GM23248 (cell line): ENCODE results near the gene LATS1. TPM values are rescaled to one million over a fixed set of nuclear protein-coding genes. Genes with fewer than 3 reads are reported as not detected.
A peak's percentile ranks its signal among the peaks of the same experiment; 100 is the strongest.

Experiments used
- DNase-seq: peaks from one replicate; pipeline ENCODE4 v3.0.0-alpha.2; 2015
- H2AFZ ChIP-seq: fragments of 200-600 bp; sonication (generic); 2 replicates; pipeline ENCODE4 v1.6.1; 2016; ENCODE audit warnings: antibody characterized with exemption
- H3F3A ChIP-seq: fragments of 200-600 bp; sonication (generic); 2 replicates; pipeline ENCODE4 v1.6.1; 2016; ENCODE audit warnings: mild to moderate bottlenecking, antibody characterized with exemption, mixed run types; ENCODE audit not compliant: insufficient read depth
- H3K27ac ChIP-seq: fragments of 200-600 bp; sonication (generic); 2 replicates; pipeline ENCODE4 v1.5.1; 2016; ENCODE audit warnings: mild to moderate bottlenecking
- H3K27me3 ChIP-seq: fragments of 200-600 bp; sonication (generic); replicated peaks from 2 replicates; pipeline ENCODE4 v1.6.1; 2016; ENCODE audit warnings: mild to moderate bottlenecking; ENCODE audit not compliant: insufficient read depth
- H3K36me3 ChIP-seq: fragments of 200-600 bp; sonication (generic); 2 replicates; pipeline ENCODE4 v1.6.1; 2016; ENCODE audit warnings: low read depth, mild to moderate bottlenecking
- H3K4me1 ChIP-seq: fragments of 200-600 bp; sonication (generic); 2 replicates; pipeline ENCODE4 v1.6.1; 2016; ENCODE audit warnings: mild to moderate bottlenecking; ENCODE audit not compliant: insufficient read depth
- H3K4me2 ChIP-seq: fragments of 200-600 bp; sonication (generic); one replicate; pipeline ENCODE4 v1.6.1; 2016; ENCODE audit warnings: mild to moderate bottlenecking; ENCODE audit not compliant: unreplicated experiment
- H3K4me3 ChIP-seq: fragments of 200-600 bp; sonication (generic); 2 replicates; pipeline ENCODE4 v1.5.1; 2016; ENCODE audit warnings: mild to moderate bottlenecking
- H3K79me2 ChIP-seq: fragments of 200-600 bp; sonication (generic); 2 replicates; pipeline ENCODE4 v1.6.1; 2016; ENCODE audit warnings: mild to moderate bottlenecking; ENCODE audit not compliant: insufficient read depth
- H3K9ac ChIP-seq: fragments of 200-600 bp; sonication (generic); 2 replicates; pipeline ENCODE4 v1.6.1; 2016; ENCODE audit warnings: mild to moderate bottlenecking
- H3K9me2 ChIP-seq: fragments of 200-600 bp; sonication (generic); 2 replicates; pipeline ENCODE4 v1.6.1; 2016; ENCODE audit warnings: mixed run types, mild to moderate bottlenecking, moderate library complexity; ENCODE audit not compliant: insufficient read depth
- H3K9me3 ChIP-seq: fragments of 200-600 bp; sonication (generic); one replicate; pipeline ENCODE4 v1.6.1; 2017; ENCODE audit warnings: low read depth
- H4K20me1 ChIP-seq: fragments of 200-600 bp; sonication (generic); 2 replicates; pipeline ENCODE4 v1.6.0; 2016; ENCODE audit not compliant: insufficient read depth
- EZH2 ChIP-seq: fragments of 200-600 bp; sonication (generic); IDR thresholded peaks from 2 replicates; pipeline ENCODE4 v1.6.1; 2018; ENCODE audit warnings: antibody characterized with exemption, mild to moderate bottlenecking; ENCODE audit not compliant: insufficient read depth, poor library complexity, severe bottlenecking
- EZH2phosphoT487 ChIP-seq: fragments of 200-600 bp; sonication (generic); IDR thresholded peaks from 2 replicates; pipeline ENCODE4 v1.6.1; 2018; ENCODE audit warnings: antibody characterized with exemption, moderate library complexity, mild to moderate bottlenecking, low read depth; ENCODE audit not compliant: insufficient read depth
- WGBS, 2 experiments: methylation state at CpG; one replicate each; pipeline ENCODE4 v1.1.6; 2015 to 2017; ENCODE audit warnings: low lambda C conversion rate in 2 of 2, low coverage in 1 of 2; ENCODE audit errors: missing lambda C conversion rate in 2 of 2; 5-methylcytosine and 5-hydroxymethylcytosine counted together
- in situ Hi-C: fragments of 300-500 bp; cut with MboI; formaldehyde crosslinking; loops from 2 replicates; pipeline ENCODE4 v1.15.0; 2020
- polyA plus RNA-seq: library from polyadenylated mRNA; unstranded; fragments of >200 nt; fragmentation: Nextera tagmentation; extraction: Ambion mirVana; gene quantifications from 2 replicates; pipeline ENCODE4 v1.2.1, GENCODE V29; 2016
- small RNA-seq: library from RNA; depleted of rRNA; stranded (forward); fragments of <200 nt; gene quantifications from one replicate; pipeline ENCODE3, GENCODE V24; 2014; ENCODE audit warnings: low read depth, low replicate concordance
- total RNA-seq: library from RNA; depleted of rRNA; stranded (reverse); fragments of >200 nt; shearing (Covaris generic); gene quantifications from 2 replicates; pipeline ENCODE4 v1.2.3, GENCODE V29; 2014; rRNA removed

LATS1 gene
- total and polyA plus RNA-seq, 2 experiments from 2014 or later: 12.8 to 20.2 TPM

DNA sequence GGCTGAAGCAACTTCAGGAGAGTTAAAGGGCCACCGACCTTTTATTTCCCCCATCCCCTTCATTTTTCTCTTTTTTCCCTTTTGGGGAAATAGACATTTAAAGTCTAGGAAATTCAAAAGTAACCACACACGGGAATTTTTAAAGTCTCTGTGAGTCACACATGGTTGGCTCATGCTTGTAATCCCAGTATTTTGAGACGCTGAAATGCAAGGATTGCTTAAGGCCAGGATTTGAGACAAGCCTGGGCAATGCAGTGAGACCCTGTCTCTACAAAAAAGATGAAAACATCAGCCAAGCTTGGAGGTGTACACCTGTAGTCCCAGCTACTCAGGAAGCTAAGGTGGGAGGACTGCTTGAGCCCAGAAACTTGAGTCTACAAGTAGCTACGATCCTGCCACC is 103.6 kb downstream of the LATS1 start:
- H4K20me1 ChIP-seq: 0 out of 2 replicates have a peak, but pooled peaks cover 4% of the 10 kb centered on the region
- H3F3A ChIP-seq: no peaks in the 10 kb centered on the region
- H3K4me1 ChIP-seq: no peaks in the 10 kb centered on the region
- no peak overlapping the region for H3K4me2 ChIP-seq
- H3K79me2 ChIP-seq: peaks cover 37% of the 10 kb centered on the region
- no peaks in the 10 kb centered on the region for H3K9me3 ChIP-seq
- no peak overlapping the region for H3K27ac ChIP-seq
- no peak overlapping the region for H3K9ac ChIP-seq
- DNase-seq: peak; percentile 31
- no peak overlapping the region for H2AFZ ChIP-seq
- no peaks in the 10 kb centered on the region for H3K9me2 ChIP-seq
- TF ChIP-seq EZH2phosphoT487 (no peak), EZH2 (no peak)
- H3K4me3 ChIP-seq: no peak overlapping the region
- in situ Hi-C loops: no loop called here
- no peaks in the 10 kb centered on the region for H3K27me3 ChIP-seq
- peaks cover 16% of the 10 kb centered on the region; the same call in 1 of the 2 replicates for H3K36me3 ChIP-seq
- WGBS, 2 experiments: 76 to 78% methylated on average over 4 of the region's 4 CpGs

- H3K4me3 ChIP-seq: no peak overlapping the region
- no peaks in the 10 kb centered on the region for H3K27me3 ChIP-seq
- no peaks in the 10 kb centered on the region for H3K9me3 ChIP-seq
- H4K20me1 ChIP-seq: 0 out of 2 replicates have a peak, but pooled peaks cover 3% of the 10 kb centered on the region
- H3K4me1 ChIP-seq: no peaks in the 10 kb centered on the region
- no peaks in the 10 kb centered on the region for H3K9me2 ChIP-seq
- peaks cover 3% of the 10 kb centered on the region; the same call in 1 of the 2 replicates for H3K36me3 ChIP-seq
- WGBS, 2 experiments: 93 to 97% methylated on average over 6 to 7 of the region's 7 CpGs
- no peak overlapping the region for H3K9ac ChIP-seq
- no peaks in the 10 kb centered on the region for H3F3A ChIP-seq
- no peak for TF ChIP-seq EZH2
- TF ChIP-seq EZH2phosphoT487: no peak
- H3K27ac ChIP-seq: no peak overlapping the region
- H3K79me2 ChIP-seq: peaks cover 42% of the 10 kb centered on the region
- DNase-seq: no peak
- no peak overlapping the region for H2AFZ ChIP-seq
- in situ Hi-C loops: no loop called here
- H3K4me2 ChIP-seq: no peak overlapping the region
Measured at GRCh38 chr6:149608381-149608982, 109.4 kb downstream of the LATS1 start.

Small RNA genes lying within 50 kb of the gene (small RNA-seq; reads per million reads assigned to genes)
- gene RF00019: not detected

Other genes with a start within 250 kb of the LATS1 start
- 0.54 TPM in 1 of 2 replicates, not detected in the other for gene ZC3H12D, start 233.1 kb downstream of the LATS1 start, total RNA-seq
- gene ZC3H12D, start 233.1 kb downstream of the LATS1 start, polyA plus RNA-seq: not detected in 2 replicates
- 32.2 and 43.5 TPM in 2 replicates for gene PPIL4, start 172.1 kb downstream of the LATS1 start, total RNA-seq
- 43.0 and 43.5 TPM in 2 replicates for gene PPIL4, start 172.1 kb downstream of the LATS1 start, polyA plus RNA-seq
- gene GINM1, start 151.7 kb downstream of the LATS1 start, total RNA-seq: 83.1 and 83.6 TPM in 2 replicates
- gene GINM1, start 151.7 kb downstream of the LATS1 start, polyA plus RNA-seq: 95.4 and 98.7 TPM in 2 replicates
- 30.9 and 34.8 TPM in 2 replicates for gene KATNA1, start 69.4 kb downstream of the LATS1 start, total RNA-seq
- 27.1 and 28.4 TPM in 2 replicates for gene KATNA1, start 69.4 kb downstream of the LATS1 start, polyA plus RNA-seq
- gene NUP43, start 28.4 kb upstream of the LATS1 start, total RNA-seq: 35.8 and 58.0 TPM in 2 replicates
- gene NUP43, start 28.4 kb upstream of the LATS1 start, polyA plus RNA-seq: 16.1 and 16.4 TPM in 2 replicates
- gene PCMT1, start 31.6 kb upstream of the LATS1 start, total RNA-seq: 132 and 165 TPM in 2 replicates
- gene PCMT1, start 31.6 kb upstream of the LATS1 start, polyA plus RNA-seq: 183 and 184 TPM in 2 replicates
- gene LRP11, start 146.3 kb upstream of the LATS1 start, total RNA-seq: 108 and 168 TPM in 2 replicates
- gene LRP11, start 146.3 kb upstream of the LATS1 start, polyA plus RNA-seq: 44.9 and 50.3 TPM in 2 replicates
- gene RAET1E, start 180.0 kb upstream of the LATS1 start, total RNA-seq: 8.6 and 10.4 TPM in 2 replicates
- gene RAET1E, start 180.0 kb upstream of the LATS1 start, polyA plus RNA-seq: 8.1 and 8.8 TPM in 2 replicates
- gene RAET1G, start 205.0 kb upstream of the LATS1 start, total RNA-seq: 5.2 and 8.9 TPM in 2 replicates
- 15.5 and 15.8 TPM in 2 replicates for gene RAET1G, start 205.0 kb upstream of the LATS1 start, polyA plus RNA-seq
- gene ULBP2, start 223.9 kb upstream of the LATS1 start, total RNA-seq: 11.4 and 23.8 TPM in 2 replicates
- gene ULBP2, start 223.9 kb upstream of the LATS1 start, polyA plus RNA-seq: 29.5 and 30.1 TPM in 2 replicates
- gene ULBP1, start 245.8 kb upstream of the LATS1 start, total RNA-seq: 5.8 and 6.1 TPM in 2 replicates
- gene ULBP1, start 245.8 kb upstream of the LATS1 start, polyA plus RNA-seq: 8.7 and 9.1 TPM in 2 replicates